AG04450 (cell line): ENCODE results near the gene DLX6. TPM values are rescaled to one million over a fixed set of nuclear protein-coding genes. Genes with fewer than 3 reads are reported as not detected.

Experiments
- CTCF ChIA-PET: fragments of 300-600, 350-600 bp; formaldehyde crosslinking; extraction: SDS; loops from one replicate; lab custom pipeline; 2022; ENCODE audit warnings: antibody characterized with exemption, inconsistent platforms; lab: Charles Lee
- POLR2A ChIA-PET: fragments of 350-600 bp; formaldehyde crosslinking; extraction: SDS; loops from one replicate; lab custom pipeline; 2021; ENCODE audit warnings: antibody characterized with exemption, inconsistent platforms; lab: Yijun Ruan, JAX
- DNase-seq: peaks from one replicate; pipeline ENCODE4 v3.0.0-alpha.2; 2011; ENCODE audit warnings: low read depth, low spot score
- H3K27ac ChIP-seq: one replicate; pipeline ENCODE4 v1.5.1; 2012; ENCODE audit warnings: low read depth, low read length, control low read depth
- H3K27me3 ChIP-seq: one replicate; pipeline ENCODE4 v1.6.0; 2012; ENCODE audit warnings: low read length; ENCODE audit not compliant: control insufficient read depth, insufficient read depth
- H3K4me3 ChIP-seq: 2 replicates; pipeline ENCODE4 v1.5.1; 2011; ENCODE audit warnings: mild to moderate bottlenecking, low read depth, low read length, control low read depth
- H3K9me3 ChIP-seq: 2 replicates; pipeline ENCODE4 v1.5.1; 2012; ENCODE audit warnings: low read length; ENCODE audit not compliant: control insufficient read depth, insufficient read depth
- polyA plus RNA-seq: library from polyadenylated mRNA; depleted of rRNA; stranded (reverse); fragments of >200 nt; gene quantifications from 2 replicates; pipeline ENCODE4 v1.2.3, GENCODE V29; 2011
- TF ChIP-seq, protein P1 (sequence below): IDR thresholded peaks from 2 replicates; pipeline ENCODE4 v1.5.1; 2011; ENCODE audit warnings: low read depth, low read length, control low read depth, inconsistent platforms

DLX6 gene
- polyA plus RNA-seq, 1 experiment: not detected

- no peak overlapping the region for H3K27ac ChIP-seq
- H3K4me3 ChIP-seq: no peak overlapping the region
- no peak for DNase-seq
- CTCF ChIA-PET: no interaction called here
- no peaks in the 10 kb centered on the region for H3K9me3 ChIP-seq
- POLR2A ChIA-PET: no interaction called here
- H3K27me3 ChIP-seq: no peaks in the 10 kb centered on the region
- TF ChIP-seq, protein P1, sequence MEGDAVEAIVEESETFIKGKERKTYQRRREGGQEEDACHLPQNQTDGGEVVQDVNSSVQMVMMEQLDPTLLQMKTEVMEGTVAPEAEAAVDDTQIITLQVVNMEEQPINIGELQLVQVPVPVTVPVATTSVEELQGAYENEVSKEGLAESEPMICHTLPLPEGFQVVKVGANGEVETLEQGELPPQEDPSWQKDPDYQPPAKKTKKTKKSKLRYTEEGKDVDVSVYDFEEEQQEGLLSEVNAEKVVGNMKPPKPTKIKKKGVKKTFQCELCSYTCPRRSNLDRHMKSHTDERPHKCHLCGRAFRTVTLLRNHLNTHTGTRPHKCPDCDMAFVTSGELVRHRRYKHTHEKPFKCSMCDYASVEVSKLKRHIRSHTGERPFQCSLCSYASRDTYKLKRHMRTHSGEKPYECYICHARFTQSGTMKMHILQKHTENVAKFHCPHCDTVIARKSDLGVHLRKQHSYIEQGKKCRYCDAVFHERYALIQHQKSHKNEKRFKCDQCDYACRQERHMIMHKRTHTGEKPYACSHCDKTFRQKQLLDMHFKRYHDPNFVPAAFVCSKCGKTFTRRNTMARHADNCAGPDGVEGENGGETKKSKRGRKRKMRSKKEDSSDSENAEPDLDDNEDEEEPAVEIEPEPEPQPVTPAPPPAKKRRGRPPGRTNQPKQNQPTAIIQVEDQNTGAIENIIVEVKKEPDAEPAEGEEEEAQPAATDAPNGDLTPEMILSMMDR: no peak
These were observed 34.6 kb upstream of the DLX6 start for GRCh38 chr7:96970739-96971138.

GRCh38 chr7:96973986-96974385 is 31.4 kb upstream of the DLX6 start:
- ChIA-PET CTCF (no interaction called here), POLR2A (no interaction called here)
- H3K9me3 ChIP-seq: no peaks in the 10 kb centered on the region
- no peaks in the 10 kb centered on the region for H3K27me3 ChIP-seq
- no peak overlapping the region for H3K27ac ChIP-seq
- TF ChIP-seq, protein P1: no peak
- DNase-seq: no peak
- no peak overlapping the region for H3K4me3 ChIP-seq

DNA sequence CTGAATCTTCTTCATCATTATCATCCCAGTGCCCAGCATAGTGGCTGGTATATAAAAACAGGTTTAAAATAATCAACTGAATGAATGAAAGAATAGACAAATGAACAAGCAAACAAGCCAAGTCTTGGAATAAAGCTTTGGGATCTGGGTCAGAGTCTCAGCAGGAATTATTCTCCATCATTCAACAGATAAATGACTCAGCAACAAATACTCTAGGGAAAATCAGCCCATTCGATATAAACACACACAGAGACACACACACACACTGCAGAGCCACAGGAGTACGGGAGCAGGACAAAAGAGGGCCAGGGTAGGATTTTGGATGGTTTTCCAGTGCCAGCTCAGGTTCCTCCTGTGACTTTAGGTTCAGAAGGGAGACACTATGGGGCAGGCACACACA is 29.2 kb upstream of the DLX6 start:
- POLR2A ChIA-PET: no interaction called here
- no peaks in the 10 kb centered on the region for H3K27me3 ChIP-seq

DNA sequence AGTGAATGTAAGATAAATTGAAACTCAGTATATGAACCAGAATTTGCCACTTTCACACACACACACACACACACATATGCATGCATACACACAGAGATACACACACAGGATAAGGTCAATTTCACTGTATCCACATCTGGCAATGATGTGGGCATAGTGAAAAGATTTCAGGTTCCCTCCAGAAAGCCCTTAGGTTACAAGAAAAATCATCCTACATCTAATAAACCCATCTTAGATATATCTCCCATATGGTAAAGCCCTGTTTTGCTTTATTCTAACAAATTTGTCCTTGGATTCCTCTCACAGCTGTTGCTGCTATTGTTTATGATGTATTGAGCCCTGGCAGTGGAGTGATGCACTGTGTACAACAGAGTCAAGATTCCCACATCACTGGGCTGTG is 27.9 kb upstream of the DLX6 start:
- Histone ChIP-seq H3K4me3 (no peak overlapping the region), H3K27me3 (no peaks in the 10 kb centered on the region), H3K27ac (no peak overlapping the region), H3K9me3 (no peaks in the 10 kb centered on the region)
- CTCF ChIA-PET: no interaction called here
- TF ChIP-seq, protein P1: no peak
- POLR2A ChIA-PET: no interaction called here
- no peak for DNase-seq

More for the DNA sequence above, 29.2 kb upstream of the DLX6 start:
- H3K4me3 ChIP-seq: no peak overlapping the region
- TF ChIP-seq, protein P1: no peak
- no peak for DNase-seq
- H3K27ac ChIP-seq: no peak overlapping the region
- CTCF ChIA-PET: no interaction called here
- no peaks in the 10 kb centered on the region for H3K9me3 ChIP-seq

DNA sequence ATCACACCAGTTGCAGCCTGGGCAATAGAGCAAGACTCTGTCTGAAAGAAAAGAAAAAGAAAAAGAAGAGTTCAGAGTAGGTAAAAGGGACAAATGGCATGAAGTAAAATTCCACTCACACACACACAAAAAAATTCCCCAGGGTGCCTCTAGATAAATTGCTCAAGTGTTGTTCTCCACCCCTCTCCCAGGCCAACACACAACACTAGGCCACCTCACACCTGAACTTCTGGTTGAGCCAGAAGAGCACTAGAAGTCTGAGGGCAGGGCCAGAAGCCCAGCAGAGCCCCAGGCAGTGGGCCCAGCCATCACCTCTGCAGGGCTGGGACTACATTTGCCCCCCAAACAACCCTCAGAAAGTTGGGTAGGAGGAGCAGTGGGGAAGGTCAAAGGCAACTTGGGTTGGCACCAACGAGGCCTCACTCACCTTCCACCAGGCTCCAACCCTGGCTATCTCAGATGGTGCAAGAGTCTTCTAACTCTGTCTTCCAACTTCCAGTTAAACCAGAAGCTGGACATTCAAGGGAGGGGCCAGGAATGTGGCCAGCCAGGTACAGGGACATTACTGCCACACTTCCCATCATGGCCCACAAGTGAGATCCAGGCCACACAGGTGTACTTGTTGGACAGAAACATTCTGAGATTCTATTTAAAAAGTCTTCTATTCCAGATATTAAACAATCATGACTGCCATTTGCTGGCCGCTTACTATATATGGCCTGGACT is 25.6 kb upstream of the DLX6 start:
- TF ChIP-seq, protein P1: no peak

More for the DNA sequence above, 25.6 kb upstream of the DLX6 start:
- no peak for DNase-seq
- POLR2A ChIA-PET: no interaction called here
- CTCF ChIA-PET: no interaction called here
- Histone ChIP-seq H3K9me3 (no peaks in the 10 kb centered on the region), H3K4me3 (no peak overlapping the region), H3K27ac (no peak overlapping the region), H3K27me3 (no peaks in the 10 kb centered on the region)
